ENCODE results near the gene ZPR1. TPM values are rescaled to one million over a fixed set of nuclear protein-coding genes. Genes with fewer than 3 reads are reported as not detected.

ZPR1 gene
- total RNA-seq, 1 donor from 2014 or later, result 65.1 TPM

GRCh38 chr11:116791813-116792143 lies 4.0 kb upstream of the ZPR1 start, which contains the start of gene APOA5:
Gene APOA5, minus strand, starts transcription at chr11:116791879. Its CDS starts 19 bp downstream, at chr11:116791860.
- no peak within 1 kb of the TSS for H3K4me3 ChIP-seq (ENCODE audit: insufficient read depth, low read depth, low read length)
- H3K27me3 Mint-ChIP-seq (ENCODE audit: low read depth, unreplicated experiment), result peaks cover 13% of the 10 kb centered on the region
- peak within 1 kb of the TSS; percentile 45 for H3K4me2 ChIP-seq (ENCODE audit: low read length)
- no peaks in the 10 kb centered on the region for H3K9me3 ChIP-seq (ENCODE audit: insufficient read depth, low read depth, low read length)
- H3K9me3 Mint-ChIP-seq (ENCODE audit: unreplicated experiment), result no peaks in the 10 kb centered on the region
- H3K27ac ChIP-seq (ENCODE audit: low read depth, low read length), result no peak within 1 kb of the TSS
- DNase-seq (ENCODE audit: low read depth), result no peak
- no peak within 1 kb of the TSS for H3K4me3 Mint-ChIP-seq (ENCODE audit: unreplicated experiment)
- peaks cover 9% of the 10 kb centered on the region for H3K79me2 ChIP-seq (ENCODE audit: insufficient read depth, low read length)
- no peak for FAIRE-seq
- H3K36me3 Mint-ChIP-seq (ENCODE audit: low read depth, unreplicated experiment), result peaks cover 4% of the 10 kb centered on the region
- H2AFZ ChIP-seq (ENCODE audit: low read depth, low read length), result peak within 1 kb of the TSS; percentile 54
- TF ChIP-seq EZH2 (IDR thresholded peaks at IDR 0.05; ENCODE audit: insufficient read depth, low read length) (no peak), CTCF (IDR thresholded peaks at IDR 0.05; ENCODE audit: insufficient read depth, low read depth, low read length) (no peak)
- peaks cover 27% of the 10 kb centered on the region for H3K4me1 ChIP-seq (ENCODE audit: insufficient read depth, low read length)
- H3K27me3 ChIP-seq (ENCODE audit: insufficient read depth, low read length), result no peaks in the 10 kb centered on the region
- H3K4me1 Mint-ChIP-seq (ENCODE audit: low read depth, unreplicated experiment), result peaks cover 17% of the 10 kb centered on the region
- peaks cover under 1% of the 10 kb centered on the region for H3K36me3 ChIP-seq (ENCODE audit: insufficient read depth, low read length)
- peaks cover 3% of the 10 kb centered on the region for H4K20me1 ChIP-seq (ENCODE audit: insufficient read depth, low read length)
- H3K9ac ChIP-seq (ENCODE audit: low read length), result no peak within 1 kb of the TSS
- no peak within 1 kb of the TSS for H3K27ac Mint-ChIP-seq (ENCODE audit: unreplicated experiment)

GRCh38 chr11:116791002-116791812 lies 3.4 kb upstream of the ZPR1 start:
- Histone ChIP-seq H3K27me3 (ENCODE audit: insufficient read depth, low read length) (no peaks in the 10 kb centered on the region), H3K4me1 (ENCODE audit: insufficient read depth, low read length) (peaks cover 28% of the 10 kb centered on the region), H2AFZ (ENCODE audit: low read depth, low read length) (peak overlapping the region; percentile 54), H3K27ac (ENCODE audit: low read depth, low read length) (no peak overlapping the region), H3K4me3 (ENCODE audit: insufficient read depth, low read depth, low read length) (no peak overlapping the region), H4K20me1 (ENCODE audit: insufficient read depth, low read length) (peaks cover 9% of the 10 kb centered on the region), H3K36me3 (ENCODE audit: insufficient read depth, low read length) (peaks cover 6% of the 10 kb centered on the region), H3K4me2 (ENCODE audit: low read length) (peak overlapping the region; percentile 45), H3K9ac (ENCODE audit: low read length) (no peak overlapping the region), H3K9me3 (ENCODE audit: insufficient read depth, low read depth, low read length) (no peaks in the 10 kb centered on the region), H3K79me2 (ENCODE audit: insufficient read depth, low read length) (peaks cover 15% of the 10 kb centered on the region)
- Mint-ChIP-seq H3K9me3 (ENCODE audit: unreplicated experiment) (no peaks in the 10 kb centered on the region), H3K27me3 (ENCODE audit: low read depth, unreplicated experiment) (peaks cover 13% of the 10 kb centered on the region), H3K4me3 (ENCODE audit: unreplicated experiment) (no peak overlapping the region), H3K4me1 (ENCODE audit: low read depth, unreplicated experiment) (peaks cover 21% of the 10 kb centered on the region), H3K36me3 (ENCODE audit: low read depth, unreplicated experiment) (peaks cover 4% of the 10 kb centered on the region), H3K27ac (ENCODE audit: unreplicated experiment) (no peak overlapping the region)
- DNase-seq (ENCODE audit: low read depth) (no peak), FAIRE-seq (no peak)
- TF ChIP-seq EZH2 (IDR thresholded peaks at IDR 0.05; ENCODE audit: insufficient read depth, low read length) (no peak), CTCF (IDR thresholded peaks at IDR 0.05; ENCODE audit: insufficient read depth, low read depth, low read length) (peak; percentile 66)
